Stomach (tissue), 9 donors: Measurements from ENCODE around the gene TCF3. TPM values are rescaled to one million over a fixed set of nuclear protein-coding genes. Genes with fewer than 3 reads are reported as not detected.

Source experiments
- DNase-seq, 2 donors: peaks; one replicate each; pipeline versions ENCODE4 v3.0.0 to v3.0.0-alpha.2; 2013 to 2019
- H3K27ac ChIP-seq, 5 donors: fragments of 200-600 bp in 4 of 5; sonication (generic) in 4 of 5; one replicate each; pipeline ENCODE4 v1.5.1; 2013 to 2019; ENCODE audit warnings: mild to moderate bottlenecking in 1 of 5, moderate library complexity in 1 of 5
- H3K27me3 ChIP-seq, 3 donors: fragments of 200-600 bp; sonication (generic); one replicate each; pipeline ENCODE4 v1.5.1; 2017 to 2019; ENCODE audit warnings: mixed run types in 1 of 3
- H3K36me3 ChIP-seq, 4 donors: fragments of 200-600 bp; sonication (generic); 1 replicate in 3 of 4; 2 replicates in 1 of 4; pipeline ENCODE4 v1.5.1; 2016 to 2019
- H3K4me1 ChIP-seq, 4 donors: fragments of 200-600 bp; sonication (generic); one replicate each; pipeline ENCODE4 v1.5.1; 2016 to 2019
- H3K4me3 ChIP-seq, 4 donors: fragments of 200-600 bp; sonication (generic) in 3 of 4; one replicate each; pipeline ENCODE4 v1.5.1; 2016 to 2019; ENCODE audit warnings: mild to moderate bottlenecking in 1 of 4
- H3K9me3 ChIP-seq, 4 donors: fragments of 200-600 bp; sonication (generic); one replicate each; pipeline ENCODE4 v1.5.1; 2016 to 2019
- CTCF ChIP-seq, 7 experiments: fragments of 450-650 bp in 4 of 7; fragments of 200-600 bp in 3 of 7; sonication (generic) in 3 of 7; IDR thresholded peaks; one replicate each; pipeline ENCODE4 v1.5.1; 2016 to 2019; ENCODE audit warnings: antibody characterized with exemption in 7 of 7, control low read depth in 2 of 7, mild to moderate bottlenecking in 1 of 7
- EP300 ChIP-seq: sonication (generic); formaldehyde crosslinking; IDR thresholded peaks from one replicate; pipeline ENCODE4 v1.6.1; 2017; ENCODE audit warnings: antibody characterized with exemption
- POLR2A ChIP-seq, 4 donors: fragments of 450-650 bp; IDR thresholded peaks; one replicate each; pipeline ENCODE4 v1.6.1; 2016; ENCODE audit warnings: antibody characterized with exemption in 4 of 4, control low read depth in 2 of 4, mild to moderate bottlenecking in 1 of 4, moderate library complexity in 1 of 4
- POLR2AphosphoS5 ChIP-seq, 3 donors: sonication (generic); formaldehyde crosslinking; IDR thresholded peaks; one replicate each; pipeline ENCODE4 v1.6.1; 2016; ENCODE audit warnings: antibody characterized with exemption in 3 of 3
- WGBS, 5 donors: extraction: QIAGEN DNeasy Blood & Tissue Kit in 3 of 5; methylation state at CpG; one replicate each; pipeline versions ENCODE4 v1.1.5 to v1.1.7; 2013 to 2018; 5-methylcytosine and 5-hydroxymethylcytosine counted together
- intact Hi-C: fragments of 100-400 bp; cut with DNase I; formaldehyde crosslinking; loops from one replicate; pipeline ENCODE4 v1.15.1; 2023; ENCODE audit warnings: low total_unique reads
- polyA plus RNA-seq, 3 donors: library from polyadenylated mRNA; stranded (reverse); fragments of 200-250 nt; gene quantifications; one replicate each; pipeline ENCODE4 v1.2.3, GENCODE V29; 2013
- total RNA-seq, 5 donors: library from RNA; depleted of rRNA; stranded (reverse); fragments of >200 nt; gene quantifications; one replicate each; pipeline versions ENCODE4 v1.1.0 to v1.2.3, GENCODE V29; 2014 to 2016
- donor health status: healthy with polysubstance abuse.
- donor health status: Bipolar disorder and iron deficiency.
- donor health status: healthy.

The TCF3 gene
- total and polyA plus RNA-seq, 8 donors = 12.8 to 90.2 (median 34.1) TPM

GRCh38 chr19:1631557-1632100 is 20.8 kb downstream of the TCF3 start:
- intact Hi-C loops = no loop called here
- Histone ChIP-seq H3K27ac (no peak overlapping the region), H3K36me3 (peaks cover 17 to 73% (median 62%) of the 10 kb centered on the region in 4 donors), H3K27me3 (no peaks in the 10 kb centered on the region), H3K4me3 (no peak overlapping the region), H3K4me1 (peaks cover 0 to 13% (median 6%) of the 10 kb centered on the region in 4 donors), H3K9me3 (peaks cover 0 to 5% (median 0%) of the 10 kb centered on the region in 4 donors)
- 76 to 95% (median 93%) methylated on average over 3 to 31 of the region's 31 CpGs for WGBS, 5 donors
- no peak for DNase-seq
- TF ChIP-seq CTCF (IDR thresholded peaks at IDR 0.05) (no peak), EP300 (no peak), POLR2A (IDR thresholded peaks at IDR 0.05) (no peak), POLR2AphosphoS5 (IDR thresholded peaks at IDR 0.05) (no peak)

- 88 to 95% (median 92%) methylated on average over 4 to 17 of the region's 17 CpGs for WGBS, 5 donors
- no peak overlapping the region for H3K27ac ChIP-seq
- DNase-seq = no peak
- peaks cover 0 to 5% (median 0%) of the 10 kb centered on the region in 4 donors for H3K9me3 ChIP-seq
- intact Hi-C loops = no loop called here
- TF ChIP-seq POLR2A (IDR thresholded peaks at IDR 0.05) (no peak), POLR2AphosphoS5 (IDR thresholded peaks at IDR 0.05) (no peak), CTCF (IDR thresholded peaks at IDR 0.05) (no peak), EP300 (no peak)
- peaks cover 0 to 13% (median 6%) of the 10 kb centered on the region in 4 donors for H3K4me1 ChIP-seq
- peaks cover 17 to 73% (median 63%) of the 10 kb centered on the region in 4 donors for H3K36me3 ChIP-seq
- no peak overlapping the region for H3K4me3 ChIP-seq
- no peaks in the 10 kb centered on the region for H3K27me3 ChIP-seq
Measured at GRCh38 chr19:1630811-1631210, 21.6 kb downstream of the TCF3 start.

- peaks cover 15 to 75% (median 68%) of the 10 kb centered on the region in 4 donors for H3K36me3 ChIP-seq
- TF ChIP-seq POLR2AphosphoS5 (IDR thresholded peaks at IDR 0.05) (no peak), POLR2A (IDR thresholded peaks at IDR 0.05) (no peak), EP300 (no peak), CTCF (IDR thresholded peaks at IDR 0.05) (no peak)
- 88 to 94% (median 91%) methylated on average over 18 to 20 of the region's 20 CpGs for WGBS, 5 donors
- no peak overlapping the region for H3K27ac ChIP-seq
- H3K9me3 ChIP-seq = peaks cover 0 to 3% (median 0%) of the 10 kb centered on the region in 4 donors
- no peaks in the 10 kb centered on the region for H3K27me3 ChIP-seq
- peaks cover 0 to 13% (median 6%) of the 10 kb centered on the region in 4 donors for H3K4me1 ChIP-seq
- intact Hi-C loops = no loop called here
- H3K4me3 ChIP-seq = no peak overlapping the region
- DNase-seq = no peak
Measured at GRCh38 chr19:1630012-1630411, 22.4 kb downstream of the TCF3 start.

GRCh38 chr19:1629256-1629808 is 23.1 kb downstream of the TCF3 start:
- no peaks in the 10 kb centered on the region for H3K9me3 ChIP-seq
- H3K4me1 ChIP-seq = peaks cover 0 to 13% (median 6%) of the 10 kb centered on the region in 4 donors
- no peaks in the 10 kb centered on the region for H3K27me3 ChIP-seq
- H3K27ac ChIP-seq = no peak overlapping the region
- DNase-seq = no peak
- WGBS, 5 donors = 93 to 98% (median 98%) methylated on average over 18 to 24 of the region's 24 CpGs
- H3K4me3 ChIP-seq = no peak overlapping the region
- H3K36me3 ChIP-seq = peaks cover 9 to 74% (median 66%) of the 10 kb centered on the region in 4 donors
- TF ChIP-seq POLR2A (IDR thresholded peaks at IDR 0.05) (no peak), CTCF (IDR thresholded peaks at IDR 0.05) (no peak), EP300 (no peak), POLR2AphosphoS5 (IDR thresholded peaks at IDR 0.05) (no peak)
- intact Hi-C loops = no loop called here
